Epithelial cell of proximal tubule (primary cell): ENCODE results near the gene CEP290. TPM values are rescaled to one million over a fixed set of nuclear protein-coding genes. Genes with fewer than 3 reads are reported as not detected.

ENCODE experiments used
- DNase-seq: peaks from one replicate; pipeline ENCODE4 v3.0.0-alpha.2; 2011; ENCODE audit warnings: low read depth
- H3K4me3 ChIP-seq: 2 replicates; pipeline ENCODE4 v1.5.1; 2011; ENCODE audit warnings: low read depth, mild to moderate bottlenecking, low read length
- CTCF ChIP-seq: conservative IDR thresholded peaks from 2 replicates; pipeline ENCODE4 v1.5.1; 2012; ENCODE audit warnings: low read depth, mild to moderate bottlenecking, low read length
- total RNA-seq: library from RNA; depleted of rRNA; stranded (reverse); fragments of >200 nt; gene quantifications from 2 replicates; pipeline ENCODE4 v1.2.3, GENCODE V29; 2015

The CEP290 gene
- total RNA-seq, 1 donor from 2014 or later: 7.0 TPM

- no peak for TF ChIP-seq CTCF
- no peak for DNase-seq
- no peak within 1 kb of the TSS for H3K4me3 ChIP-seq
Observed at GRCh38 chr12:88029093-88029665, 112.7 kb downstream of the CEP290 start, which contains the start of gene C12orf50. Gene C12orf50, minus strand, starts transcription at chr12:88029401. Its CDS starts 2,439 bp downstream, at chr12:88026962.

DNA sequence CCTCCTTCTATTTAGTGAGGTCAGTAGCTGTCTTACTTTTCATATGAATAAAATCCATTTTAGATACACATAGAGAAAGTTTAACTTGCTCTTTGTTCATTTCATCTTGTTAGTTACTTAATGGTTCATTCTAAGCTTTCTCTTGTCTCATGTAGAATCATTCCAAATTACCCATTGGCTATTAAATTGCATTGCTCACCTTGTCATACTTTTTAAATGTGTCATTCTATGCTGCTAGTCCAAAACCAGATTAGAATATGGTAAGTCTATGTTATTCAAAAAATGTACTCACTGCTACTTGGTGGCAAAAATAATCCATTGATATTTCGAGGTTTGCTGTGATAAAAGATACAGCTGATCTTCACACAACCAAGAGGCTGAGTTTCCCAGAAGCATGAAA, 115.7 kb downstream of the CEP290 start:
- H3K4me3 ChIP-seq: no peak overlapping the region
- TF ChIP-seq CTCF: no peak
- no peak for DNase-seq

- H3K4me3 ChIP-seq: no peak overlapping the region
- DNase-seq: no peak
- TF ChIP-seq CTCF: no peak
Observed at GRCh38 chr12:88017964-88018363, 123.9 kb downstream of the CEP290 start.

DNA sequence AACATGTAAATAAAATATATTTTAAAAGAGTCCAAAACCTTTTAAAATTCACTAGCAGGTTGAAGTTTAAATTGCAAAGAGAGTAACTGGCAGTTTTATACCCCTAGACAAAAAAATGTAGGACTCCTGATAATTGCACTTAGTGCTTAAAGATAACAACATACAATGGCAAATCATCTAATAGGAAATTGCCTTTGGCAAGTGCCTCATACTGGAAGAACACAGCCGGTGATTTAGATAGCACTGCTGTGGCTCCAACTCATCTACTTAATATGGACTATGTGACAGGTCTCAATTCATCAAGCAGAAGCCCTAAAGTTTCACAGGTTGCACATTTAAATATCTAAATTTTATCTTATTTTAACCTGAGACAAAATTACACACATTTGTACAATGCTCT, 126.1 kb downstream of the CEP290 start:
- TF ChIP-seq CTCF: no peak
- no peak overlapping the region for H3K4me3 ChIP-seq
- DNase-seq: no peak

DNA sequence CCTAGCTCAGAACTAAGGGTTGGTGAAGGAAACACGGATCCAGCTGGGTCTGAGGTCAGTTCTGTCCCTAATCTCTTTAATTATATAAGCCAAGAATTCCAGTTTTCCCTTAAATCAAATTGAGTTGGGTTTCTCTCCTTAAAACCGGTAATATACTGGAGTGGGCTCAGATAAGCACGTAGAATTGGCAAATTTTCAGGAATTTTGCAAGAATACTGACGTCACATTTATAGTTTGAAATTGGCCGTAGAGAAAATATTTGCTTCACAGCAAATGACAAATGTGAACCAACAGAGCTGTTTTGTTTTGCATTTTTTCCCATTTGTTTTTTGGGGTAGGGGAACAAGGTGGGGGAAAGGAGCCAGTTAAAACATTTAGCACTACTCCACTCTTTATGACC, 130.1 kb downstream of the CEP290 start:
- H3K4me3 ChIP-seq: no peak overlapping the region
- no peak for TF ChIP-seq CTCF
- DNase-seq: no peak

- no peak for TF ChIP-seq CTCF
- DNase-seq: no peak
Observed at GRCh38 chr12:88006351-88006750, 135.5 kb downstream of the CEP290 start.

DNA sequence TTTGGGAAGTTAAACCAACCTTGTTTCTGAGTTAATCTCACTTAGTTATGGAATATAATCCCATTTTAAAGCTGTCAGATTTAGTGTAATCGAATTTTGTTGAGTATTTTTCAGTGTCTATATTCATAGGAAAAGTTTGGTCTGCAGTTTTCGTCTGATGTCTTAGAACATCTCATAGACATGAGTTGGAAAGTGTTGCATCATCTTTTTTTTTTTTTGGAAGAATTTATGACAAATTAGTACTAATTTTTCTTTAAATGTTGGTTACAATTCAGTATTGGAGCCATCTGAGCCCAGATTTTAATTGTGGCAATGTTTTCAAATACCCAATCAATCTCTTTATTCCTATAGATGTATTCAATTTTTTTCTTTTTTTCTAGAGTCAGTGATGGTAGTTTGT, 140.6 kb downstream of the CEP290 start:
- no peak overlapping the region for H3K4me3 ChIP-seq
- no peak for DNase-seq
- no peak for TF ChIP-seq CTCF

More at GRCh38 chr12:88006351-88006750, 135.5 kb downstream of the CEP290 start:
- H3K4me3 ChIP-seq: no peak overlapping the region

Other genes with a start within 250 kb of the CEP290 start
- not detected in 2 replicates for gene C12orf50, start 112.7 kb downstream of the CEP290 start, total RNA-seq
- 11.6 and 16.1 TPM in 2 replicates for gene TMTC3, start 219 bp upstream of the CEP290 start, total RNA-seq